Activated CD8-positive, alpha-beta memory T cell treated with anti-CD3 and anti-CD28 coated beads, Interleukin-2, amount 10 ng/mL, durations not matched to agents 7 days and 5 days (primary cell): Measurements from ENCODE around the gene INTS13. TPM values are rescaled to one million over a fixed set of nuclear protein-coding genes. Genes with fewer than 3 reads are reported as not detected.

Experiments used
- ATAC-seq: fragments of 150-1000 bp; cut with Tn5 transposase; one replicate; pipeline ENCODE4 v1.10.0; 2021; ENCODE audit warnings: moderate library complexity
- CTCF ChIA-PET: fragments of 350-600 bp; sonication (Branson Sonifier 250); formaldehyde crosslinking; loops from one replicate; lab custom pipeline; 2021; ENCODE audit warnings: antibody characterized with exemption; lab: Charles Lee
- DNase-seq: peaks from one replicate; pipeline ENCODE4 v3.0.0-alpha.2; 2020
- H3K27ac Mint-ChIP-seq: one replicate; pipeline ENCODE4 v1.8.0; 2021; ENCODE audit warnings: mild to moderate bottlenecking, mixed read lengths
- H3K27me3 Mint-ChIP-seq: one replicate; pipeline ENCODE4 v1.8.0; 2021; ENCODE audit warnings: mixed read lengths
- H3K36me3 Mint-ChIP-seq: one replicate; pipeline ENCODE4 v1.8.0; 2021; ENCODE audit warnings: mild to moderate bottlenecking, mixed read lengths
- H3K4me1 Mint-ChIP-seq: one replicate; pipeline ENCODE4 v1.8.0; 2021; ENCODE audit warnings: mixed read lengths
- H3K4me3 Mint-ChIP-seq: one replicate; pipeline ENCODE4 v1.8.0; 2021; ENCODE audit warnings: mild to moderate bottlenecking, moderate library complexity, mixed read lengths
- H3K9me3 Mint-ChIP-seq: one replicate; pipeline ENCODE4 v1.8.0; 2022; ENCODE audit warnings: low read depth, mixed read lengths
- total RNA-seq, 2 experiments: library from RNA; stranded (reverse); gene quantifications; one replicate each; pipeline ENCODE4 v1.2.3, GENCODE V29; 2021

INTS13 gene
- total RNA-seq, 2 experiments from 2014 or later, result 44.7 to 48.6 TPM

- H3K27me3 Mint-ChIP-seq, result no peaks in the 10 kb centered on the region
- peaks cover 58% of the 10 kb centered on the region for H3K36me3 Mint-ChIP-seq
- ATAC-seq (no peak), DNase-seq (no peak)
- peaks cover 41% of the 10 kb centered on the region for H3K4me1 Mint-ChIP-seq
- CTCF ChIA-PET, result no interaction called here
- H3K9me3 Mint-ChIP-seq, result peaks cover 6% of the 10 kb centered on the region
- H3K4me3 Mint-ChIP-seq, result no peak overlapping the region
- no peak overlapping the region for H3K27ac Mint-ChIP-seq
Measured at GRCh38 chr12:26948309-26948708, 10.5 kb upstream of the INTS13 start.

DNA sequence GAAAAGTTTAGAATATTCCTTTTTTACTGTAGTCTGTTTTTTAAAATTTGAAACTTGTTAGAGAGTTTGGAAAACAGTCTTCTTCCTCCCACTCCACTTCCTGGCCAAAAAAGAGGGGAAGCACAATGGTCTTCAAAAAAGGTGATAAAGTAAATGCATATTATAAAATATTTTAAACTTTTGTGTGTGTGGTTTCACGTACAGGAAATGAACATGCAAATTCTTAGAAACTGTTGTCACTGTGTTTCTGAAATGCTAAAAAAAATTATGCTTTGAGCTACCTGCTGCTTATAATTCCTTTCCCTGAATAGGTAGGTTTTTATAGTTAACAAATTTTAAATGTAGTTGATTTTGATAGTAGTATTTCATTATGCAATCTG is 3.4 kb upstream of the INTS13 start:
- Mint-ChIP-seq H3K9me3 (no peaks in the 10 kb centered on the region), H3K27ac (peak overlapping the region; percentile 96), H3K4me3 (peak overlapping the region; percentile 98), H3K4me1 (peaks cover 38% of the 10 kb centered on the region), H3K27me3 (no peaks in the 10 kb centered on the region), H3K36me3 (peaks cover 35% of the 10 kb centered on the region)
- CTCF ChIA-PET, result interaction anchor here (0.7 to 3.4 kb wide), 3 partner anchors 10 to 72 kb away, joined by 3 to 21 read pairs (median 5); partner anchors contain the start of gene TM7SF3
- no peak for DNase-seq
- ATAC-seq, result no peak

- CTCF ChIA-PET, result interaction anchor here (1.5 to 3.4 kb wide), 2 partner anchors 13 to 73 kb away, joined by 5 to 21 read pairs; partner anchors contain the start of gene TM7SF3
- Mint-ChIP-seq H3K36me3 (peaks cover 30% of the 10 kb centered on the region), H3K4me1 (peaks cover 39% of the 10 kb centered on the region), H3K4me3 (peak overlapping the region; percentile 98), H3K27ac (peak overlapping the region; percentile 97), H3K9me3 (no peaks in the 10 kb centered on the region), H3K27me3 (no peaks in the 10 kb centered on the region)
- no peak for ATAC-seq
- DNase-seq, result no peak
Measured at GRCh38 chr12:26940516-26941214, 2.9 kb upstream of the INTS13 start.

- Mint-ChIP-seq H3K27ac (peak overlapping the region; percentile 97), H3K9me3 (no peaks in the 10 kb centered on the region), H3K27me3 (no peaks in the 10 kb centered on the region), H3K4me3 (peak overlapping the region; percentile 98), H3K4me1 (peaks cover 46% of the 10 kb centered on the region), H3K36me3 (peaks cover 32% of the 10 kb centered on the region)
- CTCF ChIA-PET, result interaction anchor here (0.7 kb wide), 1 partner anchor 74 kb away, joined by 3 read pairs; the partner anchor contains the start of gene TM7SF3
- no peak for ATAC-seq
- DNase-seq, result no peak
Measured at GRCh38 chr12:26939953-26940352, 2.2 kb upstream of the INTS13 start.

- ATAC-seq (no peak), DNase-seq (no peak)
- Mint-ChIP-seq H3K4me1 (peaks cover 51% of the 10 kb centered on the region), H3K9me3 (no peaks in the 10 kb centered on the region), H3K4me3 (peak overlapping the region; percentile 98), H3K27ac (peak overlapping the region; percentile 97), H3K36me3 (peaks cover 34% of the 10 kb centered on the region), H3K27me3 (no peaks in the 10 kb centered on the region)
- CTCF ChIA-PET, result interaction anchor here (0.7 kb wide), 2 partner anchors 54 to 75 kb away, joined by 3 read pairs; partner anchors contain the start of gene TM7SF3
Measured at GRCh38 chr12:26939192-26939832, 1.5 kb upstream of the INTS13 start.

DNA sequence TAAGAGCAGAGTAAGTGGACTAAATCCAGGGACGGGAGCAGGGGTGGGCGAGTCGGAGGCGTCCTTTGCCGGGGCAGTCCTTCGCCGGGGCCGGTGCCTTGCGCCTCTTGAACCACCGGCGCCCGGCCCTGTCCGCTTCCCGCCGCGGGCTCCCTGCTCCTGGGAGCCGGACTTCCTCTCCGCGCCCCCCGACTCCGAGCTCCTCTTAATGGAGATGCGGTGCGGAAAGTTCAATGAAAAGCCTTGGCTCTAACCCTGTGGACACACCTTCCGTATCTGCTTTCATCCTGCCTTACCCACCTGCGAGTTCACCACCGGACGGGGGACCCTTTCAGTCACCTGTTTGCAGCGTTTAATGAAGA is 901 bp upstream of the INTS13 start:
- DNase-seq (peak; percentile 62), ATAC-seq (no peak)
- CTCF ChIA-PET, result interaction anchor here (0.7 kb wide), 1 partner anchor 53 kb away, joined by 3 read pairs; no protein-coding TSS in a partner anchor
- no peaks in the 10 kb centered on the region for H3K27me3 Mint-ChIP-seq
- H3K4me1 Mint-ChIP-seq, result peaks cover 48% of the 10 kb centered on the region
- peak overlapping the region; percentile 98 for H3K4me3 Mint-ChIP-seq
- H3K9me3 Mint-ChIP-seq, result no peaks in the 10 kb centered on the region
- H3K36me3 Mint-ChIP-seq, result peaks cover 31% of the 10 kb centered on the region
- H3K27ac Mint-ChIP-seq, result peak overlapping the region; percentile 97

DNA sequence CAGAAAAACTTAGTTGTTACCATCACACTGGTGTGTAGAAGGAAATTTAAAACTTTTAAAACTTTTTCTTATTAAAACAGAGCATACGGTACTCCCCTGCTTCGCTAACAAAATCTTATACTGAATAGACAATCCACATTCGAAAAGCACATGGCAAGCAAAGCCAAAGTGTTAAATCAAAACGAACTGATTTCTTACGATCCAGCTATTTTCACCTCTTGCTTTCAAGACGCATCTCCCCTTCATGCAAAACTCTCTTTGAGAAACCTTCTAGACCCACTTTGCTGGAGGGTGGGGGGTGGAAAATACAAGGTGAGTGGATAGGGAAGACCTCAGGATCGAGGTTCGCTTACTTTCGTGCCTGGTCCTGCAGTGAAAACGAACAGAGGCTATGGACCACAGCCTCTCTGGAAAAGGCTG is 328 bp downstream of the INTS13 start:
- CTCF ChIA-PET, result interaction anchor here (0.8 to 1.0 kb wide), 2 partner anchors 104 to 369 kb away, joined by 3 to 4 read pairs; partner anchors contain the start of gene ITPR2
- no peak for DNase-seq
- Mint-ChIP-seq H3K27ac (peak overlapping the region; percentile 97), H3K36me3 (peaks cover 35% of the 10 kb centered on the region), H3K9me3 (no peaks in the 10 kb centered on the region), H3K4me1 (peaks cover 49% of the 10 kb centered on the region), H3K27me3 (no peaks in the 10 kb centered on the region), H3K4me3 (peak overlapping the region; percentile 98)
- no peak for ATAC-seq

- CTCF ChIA-PET, result interaction anchor here (0.8 to 2.2 kb wide), 3 partner anchors 78 to 370 kb away, joined by 3 to 14 read pairs (median 4); partner anchors contain the start of genes ITPR2 and TM7SF3
- peak overlapping the region; percentile 97 for H3K27ac Mint-ChIP-seq
- peaks cover 49% of the 10 kb centered on the region for H3K4me1 Mint-ChIP-seq
- H3K9me3 Mint-ChIP-seq, result no peaks in the 10 kb centered on the region
- H3K27me3 Mint-ChIP-seq, result no peaks in the 10 kb centered on the region
- H3K4me3 Mint-ChIP-seq, result peak overlapping the region; percentile 98
- ATAC-seq, result no peak
- peaks cover 40% of the 10 kb centered on the region for H3K36me3 Mint-ChIP-seq
- no peak for DNase-seq
Measured at GRCh38 chr12:26936559-26937442, 980 bp downstream of the INTS13 start.

DNA sequence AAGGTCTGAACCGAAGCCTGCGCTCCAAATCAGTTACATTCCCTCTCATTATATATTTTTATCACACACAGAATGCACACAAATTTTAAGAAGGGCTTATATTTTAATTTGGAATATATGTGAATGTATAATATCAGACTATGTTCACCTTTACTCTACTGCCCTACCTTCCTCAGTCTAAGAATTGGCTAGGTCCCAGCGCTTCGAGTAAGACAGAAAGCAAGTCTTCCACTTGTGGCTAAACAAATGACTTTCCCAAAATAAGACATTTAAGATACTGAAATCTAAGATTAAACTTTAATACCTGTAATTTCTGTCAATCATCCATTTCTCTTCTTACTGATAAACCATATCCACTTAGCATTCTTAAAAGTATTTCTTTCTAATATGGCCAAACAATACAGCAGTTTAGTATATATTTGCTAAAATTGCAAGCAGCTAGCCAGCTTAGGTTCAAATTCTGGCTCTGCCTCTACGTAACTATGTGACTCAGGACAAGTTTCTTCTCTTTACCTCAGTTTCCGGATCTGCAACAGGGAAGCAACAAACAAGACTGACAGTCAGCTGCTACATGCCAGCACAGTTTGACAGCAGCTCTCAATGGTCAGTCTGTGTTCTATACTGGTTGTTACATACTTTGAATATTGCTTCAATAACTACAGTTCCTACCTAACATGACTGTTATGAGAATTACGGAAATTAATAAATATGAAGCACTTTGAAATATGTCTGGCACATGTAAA is 2.0 kb downstream of the INTS13 start:
- Mint-ChIP-seq H3K4me3 (peak overlapping the region; percentile 98), H3K36me3 (peaks cover 42% of the 10 kb centered on the region), H3K27me3 (no peaks in the 10 kb centered on the region), H3K9me3 (no peaks in the 10 kb centered on the region), H3K27ac (peak overlapping the region; percentile 97), H3K4me1 (peaks cover 48% of the 10 kb centered on the region)
- ATAC-seq (no peak), DNase-seq (no peak)
- CTCF ChIA-PET, result interaction anchor here (1.4 to 2.2 kb wide), 2 partner anchors 51 to 79 kb away, joined by 5 to 14 read pairs; partner anchors contain the start of gene TM7SF3

GRCh38 chr12:26929590-26929989 is 8.2 kb downstream of the INTS13 start:
- no peak overlapping the region for H3K27ac Mint-ChIP-seq
- no peaks in the 10 kb centered on the region for H3K9me3 Mint-ChIP-seq
- H3K4me3 Mint-ChIP-seq, result no peak overlapping the region
- CTCF ChIA-PET, result no interaction called here
- H3K36me3 Mint-ChIP-seq, result peaks cover 56% of the 10 kb centered on the region
- H3K27me3 Mint-ChIP-seq, result no peaks in the 10 kb centered on the region
- H3K4me1 Mint-ChIP-seq, result peaks cover 36% of the 10 kb centered on the region
- DNase-seq, result no peak
- no peak for ATAC-seq

DNA sequence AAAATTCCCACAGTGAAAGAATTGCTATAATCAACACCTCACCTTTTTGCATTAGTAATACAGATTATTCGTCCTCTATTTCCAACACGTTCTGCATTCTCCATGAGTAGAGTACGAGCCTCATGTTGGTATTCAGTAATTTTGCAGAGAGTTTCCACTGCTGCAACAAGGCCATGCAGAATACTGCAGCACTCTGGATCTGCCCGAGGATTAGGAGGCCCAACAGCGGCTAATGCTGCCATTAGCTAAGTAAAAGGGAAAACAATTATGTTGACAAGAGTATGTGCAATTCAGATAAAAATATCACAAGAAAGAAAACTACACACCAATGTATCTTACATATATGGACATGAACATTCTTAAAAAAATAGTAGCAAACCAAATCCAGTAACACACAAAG is 9.1 kb downstream of the INTS13 start:
- H3K36me3 Mint-ChIP-seq, result peaks cover 55% of the 10 kb centered on the region
- no peak overlapping the region for H3K27ac Mint-ChIP-seq
- peaks cover 30% of the 10 kb centered on the region for H3K4me1 Mint-ChIP-seq
- H3K27me3 Mint-ChIP-seq, result no peaks in the 10 kb centered on the region
- no peak for DNase-seq
- H3K9me3 Mint-ChIP-seq, result no peaks in the 10 kb centered on the region
- no peak for ATAC-seq
- CTCF ChIA-PET, result no interaction called here
- H3K4me3 Mint-ChIP-seq, result no peak overlapping the region

GRCh38 chr12:26921886-26922285 is 15.9 kb downstream of the INTS13 start:
- CTCF ChIA-PET, result no interaction called here
- Mint-ChIP-seq H3K4me1 (peaks cover 2% of the 10 kb centered on the region), H3K36me3 (peaks cover 30% of the 10 kb centered on the region), H3K9me3 (no peaks in the 10 kb centered on the region), H3K27me3 (no peaks in the 10 kb centered on the region), H3K27ac (no peak overlapping the region), H3K4me3 (no peak overlapping the region)
- no peak for DNase-seq
- no peak for ATAC-seq
